Lower leg skin (tissue), 4 donors: ENCODE data around the gene MTERF2. TPM values are rescaled to one million over a fixed set of nuclear protein-coding genes. Genes with fewer than 3 reads are reported as not detected.
"Not testable (repeated sequence)": the region's sequence is repeated elsewhere in the genome, so short reads cannot be mapped to it uniquely, and the experiment has no call there.

Source experiments
- DNase-seq, 2 donors: peaks; one replicate each; pipeline ENCODE4 v3.0.0-alpha.2; 2019; ENCODE audit warnings: low spot score in 2 of 2
- H3K4me3 ChIP-seq: fragments of 200-600 bp; sonication (generic); 2 replicates; pipeline ENCODE4 v1.5.1; 2017; ENCODE audit warnings: mild to moderate bottlenecking, low read depth; ENCODE audit not compliant: poor library complexity, severe bottlenecking
- POLR2A ChIP-seq, 2 donors: fragments of 450-650 bp; IDR thresholded peaks; one replicate each; pipeline ENCODE4 v1.6.1; 2016 to 2017; ENCODE audit warnings: antibody characterized with exemption in 2 of 2, mild to moderate bottlenecking in 1 of 2, moderate library complexity in 1 of 2
- WGBS, 2 donors: methylation state at CpG; one replicate each; pipeline ENCODE4 v1.1.5; 2018; 5-methylcytosine and 5-hydroxymethylcytosine counted together
- intact Hi-C: fragments of 100-400 bp; cut with DNase I; formaldehyde crosslinking; loops from one replicate; pipeline ENCODE4 v1.15.0; 2023; ENCODE audit warnings: low total_unique reads
- total RNA-seq, 4 donors: library from RNA; depleted of rRNA; stranded (reverse); fragments of >200 nt; gene quantifications; one replicate each; pipeline ENCODE4 v1.1.0, GENCODE V29; 2016
- TF ChIP-seq, protein P1 (sequence below), 3 donors: fragments of 450-650 bp; IDR thresholded peaks; one replicate each; pipeline ENCODE4 v1.5.1; 2016; ENCODE audit warnings: antibody characterized with exemption in 3 of 3, mild to moderate bottlenecking in 3 of 3, moderate library complexity in 2 of 3

Gene MTERF2
- total RNA-seq, 4 donors from 2014 or later = 3.7 to 9.8 (median 8.4) TPM

DNA sequence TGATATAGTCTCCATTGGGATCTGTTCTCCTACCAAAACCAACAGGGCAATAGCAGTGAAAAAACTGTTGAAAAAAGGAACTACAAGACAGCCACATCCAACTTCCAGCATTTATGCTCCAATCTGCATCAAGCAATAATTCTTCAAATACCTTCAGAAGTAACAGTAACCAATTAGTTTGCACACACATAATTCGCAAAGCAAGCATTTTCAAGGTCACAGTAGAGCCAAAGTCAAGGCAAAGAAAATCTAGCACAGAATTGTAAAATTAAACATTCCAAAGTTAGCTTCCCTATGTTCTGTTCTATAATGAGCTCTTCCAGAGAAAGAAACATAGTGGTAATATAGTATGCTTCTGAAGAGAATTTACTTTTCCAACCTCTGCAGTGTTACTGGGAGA is 11.0 kb upstream of the MTERF2 start:
- TF ChIP-seq, protein P1, sequence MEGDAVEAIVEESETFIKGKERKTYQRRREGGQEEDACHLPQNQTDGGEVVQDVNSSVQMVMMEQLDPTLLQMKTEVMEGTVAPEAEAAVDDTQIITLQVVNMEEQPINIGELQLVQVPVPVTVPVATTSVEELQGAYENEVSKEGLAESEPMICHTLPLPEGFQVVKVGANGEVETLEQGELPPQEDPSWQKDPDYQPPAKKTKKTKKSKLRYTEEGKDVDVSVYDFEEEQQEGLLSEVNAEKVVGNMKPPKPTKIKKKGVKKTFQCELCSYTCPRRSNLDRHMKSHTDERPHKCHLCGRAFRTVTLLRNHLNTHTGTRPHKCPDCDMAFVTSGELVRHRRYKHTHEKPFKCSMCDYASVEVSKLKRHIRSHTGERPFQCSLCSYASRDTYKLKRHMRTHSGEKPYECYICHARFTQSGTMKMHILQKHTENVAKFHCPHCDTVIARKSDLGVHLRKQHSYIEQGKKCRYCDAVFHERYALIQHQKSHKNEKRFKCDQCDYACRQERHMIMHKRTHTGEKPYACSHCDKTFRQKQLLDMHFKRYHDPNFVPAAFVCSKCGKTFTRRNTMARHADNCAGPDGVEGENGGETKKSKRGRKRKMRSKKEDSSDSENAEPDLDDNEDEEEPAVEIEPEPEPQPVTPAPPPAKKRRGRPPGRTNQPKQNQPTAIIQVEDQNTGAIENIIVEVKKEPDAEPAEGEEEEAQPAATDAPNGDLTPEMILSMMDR (IDR thresholded peaks at IDR 0.05) = no peak
- TF ChIP-seq POLR2A (IDR thresholded peaks at IDR 0.05) = no peak
- WGBS, 2 donors = 97 to 100% methylated on average over 1 of the region's 1 CpG
- intact Hi-C loops = no loop called here
- H3K4me3 ChIP-seq = no peak overlapping the region
- DNase-seq = no peak

DNA sequence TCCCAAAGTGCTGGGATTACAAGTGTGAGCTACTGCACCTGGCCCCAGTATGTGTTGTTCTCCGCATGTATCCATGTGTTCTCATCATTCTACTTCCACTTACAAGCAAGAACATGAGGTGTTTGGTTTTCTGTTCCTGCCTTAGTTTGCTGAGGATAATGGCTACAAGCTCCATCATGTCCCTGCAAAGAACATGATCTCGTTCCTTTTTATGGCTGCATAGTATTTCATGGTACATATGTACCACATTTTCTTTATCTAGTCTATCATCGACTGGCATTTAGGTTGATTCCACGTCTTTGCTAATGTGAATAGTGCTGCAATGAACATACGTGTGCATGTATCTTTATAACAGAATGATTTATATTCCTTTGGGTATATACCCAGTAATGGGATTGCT is 9.2 kb upstream of the MTERF2 start:
- intact Hi-C loops, DNase-seq, H3K4me3 ChIP-seq: not testable (repeated sequence)
- 96 to 99% methylated on average over 5 of the region's 5 CpGs for WGBS, 2 donors

DNA sequence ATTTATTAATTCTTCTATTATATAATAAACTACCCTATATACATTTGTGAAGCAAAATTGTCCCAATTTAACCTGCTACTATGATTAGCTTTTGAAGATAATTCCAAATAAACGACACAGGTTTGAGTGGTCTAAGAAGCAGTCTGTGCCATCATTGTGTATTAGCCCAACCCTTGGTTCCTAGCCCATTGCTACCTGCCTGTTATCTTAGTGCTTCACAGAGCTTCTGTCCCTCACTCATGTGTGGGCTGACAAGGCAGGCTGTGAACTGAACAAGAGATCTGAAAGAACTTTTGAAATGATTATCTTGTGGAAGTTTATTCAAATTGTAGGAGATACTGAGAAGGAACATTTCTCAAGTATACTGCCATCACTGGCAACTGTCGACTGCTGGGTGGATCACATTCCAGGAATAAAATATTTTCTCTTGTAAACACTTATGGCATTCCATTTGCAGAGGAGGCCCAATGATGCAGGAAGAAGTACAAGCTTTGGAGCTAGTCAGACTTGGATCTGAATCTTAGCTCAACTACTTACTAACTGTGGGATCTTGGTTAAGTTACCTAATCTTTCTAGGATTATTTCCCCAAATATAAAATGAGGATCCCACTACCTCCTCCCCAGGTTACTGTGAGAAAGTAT is 7.8 kb upstream of the MTERF2 start:
- WGBS, 2 donors = 43 to 53% methylated on average over 2 of the region's 2 CpGs
- no peak overlapping the region for H3K4me3 ChIP-seq
- intact Hi-C loops = no loop called here
- TF ChIP-seq POLR2A (IDR thresholded peaks at IDR 0.05) = no peak
- TF ChIP-seq, protein P1 (IDR thresholded peaks at IDR 0.05) = no peak
- DNase-seq = no peak

DNA sequence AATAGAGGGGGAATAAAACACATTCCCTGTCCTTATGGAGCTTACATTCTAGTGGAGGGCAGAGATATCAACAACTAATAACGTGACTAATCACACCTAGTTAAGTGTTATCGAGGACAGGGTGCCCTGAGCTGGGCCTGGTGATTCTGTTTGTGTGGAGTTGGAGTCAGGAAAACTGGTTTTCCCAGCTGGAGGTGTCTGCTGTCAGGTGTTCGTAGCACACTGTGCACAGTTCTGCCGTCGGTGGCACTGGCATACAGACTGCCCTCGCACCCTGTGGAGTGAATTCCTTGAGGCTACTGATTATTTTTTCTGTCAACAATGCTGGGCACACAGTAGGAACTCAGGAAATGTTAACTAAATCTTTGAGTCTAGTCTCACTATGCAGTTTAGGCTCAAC is 900 bp upstream of the MTERF2 start:
- WGBS, 2 donors = 33 to 67% methylated on average over 6 of the region's 6 CpGs
- no peak for DNase-seq
- intact Hi-C loops = no loop called here
- no peak for TF ChIP-seq POLR2A (IDR thresholded peaks at IDR 0.05)
- TF ChIP-seq, protein P1 (IDR thresholded peaks at IDR 0.05) = no peak
- no peak overlapping the region for H3K4me3 ChIP-seq

DNA sequence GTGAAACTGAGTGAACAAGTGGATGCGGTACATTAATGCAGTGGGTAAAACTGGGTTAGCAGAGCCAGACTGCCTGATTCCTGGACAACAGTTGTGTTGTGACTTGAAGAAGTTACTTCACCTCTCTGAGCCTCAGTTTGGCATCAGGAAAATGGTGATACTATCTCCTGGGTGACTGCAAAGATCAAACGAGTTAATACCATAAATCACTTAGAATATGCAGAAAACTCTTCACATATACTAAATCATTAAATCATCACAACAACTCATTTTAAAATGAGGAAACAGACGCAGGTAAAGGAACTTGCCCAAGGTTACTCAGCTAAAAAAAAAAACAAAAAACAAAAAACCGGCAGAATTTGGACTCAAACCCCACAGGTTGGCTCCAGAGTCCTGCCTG is 811 bp downstream of the MTERF2 start:
- TF ChIP-seq, protein P1 (IDR thresholded peaks at IDR 0.05) = no peak
- TF ChIP-seq POLR2A (IDR thresholded peaks at IDR 0.05) = no peak
- H3K4me3 ChIP-seq = no peak overlapping the region
- 14 to 21% methylated on average over 4 of the region's 4 CpGs for WGBS, 2 donors
- intact Hi-C loops = no loop called here
- DNase-seq = no peak

DNA sequence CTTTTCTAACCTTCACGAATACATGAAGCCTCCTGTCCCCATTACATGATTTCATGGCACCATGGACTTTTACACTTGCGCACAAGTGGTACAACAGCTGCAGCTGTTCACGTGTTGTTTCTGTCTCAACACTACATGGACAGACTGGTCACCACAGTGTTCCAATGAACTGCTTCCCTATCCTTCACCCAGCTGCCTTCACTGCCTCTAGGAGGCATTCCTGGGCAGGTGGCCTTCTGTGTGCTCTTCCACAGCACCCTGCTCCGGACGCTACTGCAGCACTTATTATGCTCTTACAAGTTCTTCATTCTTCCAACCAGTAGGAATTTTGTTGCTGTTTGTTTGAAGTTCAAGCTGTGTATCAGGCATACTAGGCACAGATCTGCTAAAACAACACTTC is 1.5 kb downstream of the MTERF2 start:
- TF ChIP-seq POLR2A (IDR thresholded peaks at IDR 0.05) = no peak
- TF ChIP-seq, protein P1 (IDR thresholded peaks at IDR 0.05) = no peak
- DNase-seq = no peak
- intact Hi-C loops = no loop called here
- H3K4me3 ChIP-seq = no peak overlapping the region
- 86 to 87% methylated on average over 5 of the region's 5 CpGs for WGBS, 2 donors
